GM21576 (cell line): ENCODE data around the gene C22orf39.

Source experiments
- ATAC-seq: cut with Tn5 transposase; IDR thresholded peaks from one replicate; pipeline ENCODE4 v1.9.1; 2021; ENCODE audit warnings: mild to moderate bottlenecking, moderate library complexity; ENCODE audit not compliant: unreplicated experiment

The C22orf39 gene

DNA sequence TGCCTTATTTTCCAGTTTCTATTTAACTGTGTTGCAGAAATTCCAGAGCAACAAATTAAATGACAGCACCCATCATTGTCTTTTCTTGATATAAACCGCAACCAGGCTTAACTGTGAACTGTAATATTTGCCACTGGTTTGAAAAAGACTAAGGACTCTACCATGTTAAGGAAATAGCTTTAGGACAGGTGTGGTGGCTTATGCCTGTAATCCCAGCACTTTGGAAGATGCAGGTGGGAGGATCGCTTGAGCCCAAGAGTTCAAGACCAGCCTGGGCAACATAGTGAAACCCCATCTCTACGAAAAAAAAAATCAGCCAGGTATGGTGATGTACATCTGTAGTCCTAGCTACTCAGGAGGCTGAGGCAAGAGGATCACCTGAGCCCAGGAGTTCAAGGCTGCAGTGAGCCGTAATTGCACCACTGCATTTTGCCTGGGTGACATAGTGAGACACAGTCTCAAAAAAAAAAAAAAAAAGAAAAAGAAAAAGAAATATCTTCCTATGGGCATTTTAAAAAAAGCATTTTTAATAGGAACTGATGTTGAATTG is 44.8 kb downstream of the C22orf39 start:
- no peak for ATAC-seq

DNA sequence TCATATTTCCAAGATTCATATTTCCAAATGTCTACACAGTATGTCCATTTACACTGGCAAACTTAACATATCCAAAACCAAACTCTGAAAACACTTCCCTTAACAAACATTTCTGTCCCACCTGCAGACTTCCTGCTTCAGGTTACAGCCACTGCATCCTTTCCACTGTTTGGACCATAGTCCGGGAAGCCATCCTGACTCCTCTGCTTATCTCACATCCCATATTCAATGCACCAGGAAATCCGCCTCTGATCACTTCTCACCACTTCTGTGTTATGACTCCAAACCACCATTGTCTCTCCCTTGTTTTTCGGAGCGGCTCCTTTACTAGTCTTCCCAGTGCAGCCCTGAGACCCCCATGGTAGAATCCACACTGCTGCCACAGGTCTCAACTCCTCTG is 46.0 kb downstream of the C22orf39 start:
- ATAC-seq: no peak

DNA sequence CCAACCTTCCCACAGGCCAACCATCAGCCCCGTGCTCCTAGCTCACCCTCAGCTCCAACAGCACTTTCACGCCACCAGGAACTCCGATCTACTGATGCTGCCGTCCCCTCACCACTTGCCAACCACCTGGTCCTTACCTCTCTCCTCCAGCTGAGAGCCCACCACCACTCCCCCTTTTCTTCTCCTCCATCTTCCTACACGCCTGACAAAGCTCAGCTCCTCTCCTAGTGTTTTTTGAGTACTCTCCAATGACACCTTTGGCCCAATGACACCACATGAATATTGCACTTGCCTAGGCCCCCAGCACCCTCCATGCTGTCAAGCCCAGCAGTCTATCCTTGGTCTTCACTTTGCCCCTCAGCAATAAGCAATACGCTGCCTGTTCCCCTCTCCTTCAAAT is 46.6 kb downstream of the C22orf39 start:
- no peak for ATAC-seq

DNA sequence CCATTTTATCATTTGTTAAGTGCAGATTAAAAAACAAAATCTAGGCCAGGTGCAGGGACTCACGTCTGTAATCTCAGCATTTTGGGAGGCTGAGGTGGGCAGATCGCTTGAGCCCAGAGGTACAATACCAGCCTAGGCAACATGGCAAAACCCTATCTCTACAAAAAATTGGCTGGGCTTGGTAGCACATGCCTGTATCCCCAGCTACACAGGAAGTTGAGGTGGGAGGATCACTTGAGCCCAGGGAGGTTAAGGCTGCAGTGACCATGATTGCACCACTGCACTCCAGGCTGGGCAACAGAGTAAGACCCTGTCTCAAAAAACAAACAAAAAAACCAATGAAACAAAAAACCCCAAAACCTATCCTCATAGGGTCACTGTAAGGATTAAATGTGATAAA is 48.9 kb downstream of the C22orf39 start:
- no peak for ATAC-seq

DNA sequence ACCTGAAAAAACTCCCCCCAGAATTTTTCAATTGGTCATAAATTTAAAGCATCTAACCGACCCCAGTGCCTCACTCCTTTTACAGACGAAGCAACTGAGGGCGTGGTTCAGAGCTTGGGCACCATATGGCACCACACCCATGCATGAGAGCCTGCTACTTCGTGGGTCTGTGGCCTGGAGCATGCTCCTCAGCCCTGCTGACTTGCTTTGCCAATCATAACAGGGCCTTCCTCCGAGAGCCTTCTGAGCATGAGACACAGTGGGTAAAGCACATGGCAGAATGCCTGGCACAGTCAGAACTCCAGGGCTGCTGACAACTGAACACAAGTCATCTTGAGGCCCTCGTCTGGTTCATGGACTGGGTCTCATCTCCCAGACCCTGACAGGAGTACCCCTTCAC is 49.3 kb downstream of the C22orf39 start:
- no peak for ATAC-seq

DNA sequence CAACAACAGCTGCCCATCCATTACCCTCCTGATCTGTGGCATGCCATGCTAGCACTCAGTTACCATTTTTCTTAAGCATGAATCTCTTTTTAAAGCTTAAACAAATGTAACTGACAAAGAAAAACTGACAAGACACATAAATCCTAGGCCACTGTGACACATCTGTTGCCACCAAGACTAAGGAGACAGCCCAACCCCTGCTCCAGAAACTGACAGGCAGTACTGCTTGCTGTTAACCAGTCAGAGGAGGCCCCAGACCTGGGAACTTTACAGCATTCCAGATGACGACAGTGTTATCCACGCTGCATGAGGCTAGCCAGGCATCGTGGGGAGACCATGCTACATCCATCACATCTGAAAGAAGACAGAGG is 49.8 kb downstream of the C22orf39 start:
- ATAC-seq: no peak

DNA sequence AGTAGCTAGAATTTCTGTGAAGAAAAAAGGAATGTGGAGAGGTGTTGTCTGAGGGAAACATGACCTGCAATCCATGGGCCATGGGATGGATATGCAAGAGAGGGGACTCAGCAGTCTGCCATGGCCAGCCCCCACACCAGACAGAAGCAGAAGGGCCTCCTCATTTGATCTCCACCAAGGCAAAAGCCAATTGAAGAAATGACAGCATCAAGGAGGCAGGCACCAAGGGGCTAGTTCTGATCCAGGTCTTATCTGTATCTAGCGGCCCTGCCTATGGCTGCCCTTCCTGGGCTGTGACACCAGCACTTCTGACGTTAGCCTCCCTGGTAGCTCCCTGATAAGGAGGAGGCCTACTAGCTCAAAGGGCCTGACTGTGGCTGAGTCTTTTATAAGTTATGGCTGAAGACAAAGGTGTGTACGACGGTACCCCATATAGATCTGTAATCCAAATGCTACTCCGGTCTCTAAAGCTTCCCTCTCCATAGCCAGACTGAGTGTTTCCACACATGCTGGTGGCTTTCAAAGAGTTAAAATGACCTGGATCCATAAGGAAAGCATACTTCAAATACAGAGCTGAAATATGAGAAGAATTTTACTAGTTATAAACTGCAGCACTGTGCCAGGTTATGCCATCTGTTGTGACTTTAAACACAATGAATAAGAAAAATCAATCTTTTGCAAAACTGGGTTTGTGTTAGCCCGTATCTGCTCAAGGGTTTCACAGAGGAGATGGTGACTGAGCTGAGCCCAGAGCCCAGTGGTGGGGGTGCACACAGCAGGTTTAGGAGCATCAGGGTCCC is 50.4 kb downstream of the C22orf39 start:
- ATAC-seq: no peak

DNA sequence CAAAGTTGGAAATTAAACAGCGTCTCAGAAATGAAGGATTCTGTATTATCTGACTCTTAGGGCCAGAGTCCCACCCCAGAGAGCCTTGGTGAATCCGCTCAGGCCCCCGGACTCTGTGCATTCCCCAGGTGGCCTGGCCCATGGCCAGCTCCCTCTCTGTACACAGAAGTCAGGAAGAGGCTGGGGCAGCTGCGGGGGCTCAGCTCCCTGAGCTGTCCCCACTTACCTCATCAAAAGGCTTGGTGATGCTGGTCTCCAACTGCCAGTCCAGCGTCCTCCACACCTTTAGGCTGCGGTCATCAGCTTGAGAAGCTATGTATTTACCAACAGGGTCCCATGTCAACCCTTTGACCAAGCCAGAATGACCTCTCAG is 51.0 kb downstream of the C22orf39 start:
- ATAC-seq: no peak

DNA sequence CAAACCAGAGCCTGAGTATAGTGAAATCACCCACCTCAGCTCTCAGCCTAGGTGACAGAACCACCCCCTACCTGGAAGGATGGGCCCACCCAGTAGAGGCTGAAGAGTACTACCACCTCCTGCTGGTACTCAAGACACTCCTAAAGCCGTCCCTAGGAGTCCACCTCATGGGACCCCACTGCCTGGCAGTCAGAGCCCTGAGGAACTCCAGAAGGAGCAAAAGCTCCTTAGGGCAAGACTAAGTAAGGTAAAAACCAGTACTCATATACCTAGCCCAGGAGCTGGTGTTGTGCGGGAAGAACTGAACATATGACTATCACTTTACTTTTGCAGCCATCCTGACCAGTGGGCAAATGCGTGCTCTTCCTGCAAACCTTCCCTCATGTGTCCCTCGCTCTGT is 52.2 kb downstream of the C22orf39 start:
- no peak for ATAC-seq

DNA sequence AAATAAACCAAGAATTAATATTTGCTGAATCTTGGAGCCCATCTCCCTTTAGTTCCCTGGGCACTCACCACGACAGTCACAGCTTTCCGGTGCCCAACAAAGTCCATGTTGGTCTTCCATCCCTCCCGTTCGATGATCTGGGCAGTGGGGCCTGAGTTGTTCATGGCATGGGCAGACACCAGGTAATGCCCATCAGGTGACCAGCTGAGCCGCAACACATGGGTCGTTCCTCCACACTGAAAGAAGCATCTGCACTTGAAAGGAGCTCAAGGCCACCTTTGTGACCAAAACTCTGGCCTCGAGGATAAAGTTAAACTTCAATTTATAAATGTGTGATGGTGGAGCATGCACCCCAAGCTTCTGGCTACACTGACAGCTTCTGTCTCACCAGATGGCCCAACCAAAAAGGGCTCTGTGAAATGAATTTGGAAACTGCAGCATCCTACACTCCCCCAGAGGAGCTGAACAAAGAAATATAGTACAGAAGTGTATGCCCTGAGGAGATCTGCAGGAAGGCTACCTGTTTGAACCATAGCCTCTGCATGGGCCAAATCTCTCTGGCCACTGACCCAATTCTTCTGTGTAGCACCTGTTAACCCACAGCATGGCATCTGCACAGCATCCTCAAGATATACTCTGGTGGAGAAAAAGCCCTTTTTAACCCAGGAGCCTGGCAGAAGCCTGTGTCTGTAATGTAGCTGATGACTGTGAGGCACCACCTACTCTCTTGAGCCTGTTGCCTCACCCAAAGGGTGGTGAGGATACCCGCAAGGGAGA is 53.0 kb downstream of the C22orf39 start:
- ATAC-seq: no peak

DNA sequence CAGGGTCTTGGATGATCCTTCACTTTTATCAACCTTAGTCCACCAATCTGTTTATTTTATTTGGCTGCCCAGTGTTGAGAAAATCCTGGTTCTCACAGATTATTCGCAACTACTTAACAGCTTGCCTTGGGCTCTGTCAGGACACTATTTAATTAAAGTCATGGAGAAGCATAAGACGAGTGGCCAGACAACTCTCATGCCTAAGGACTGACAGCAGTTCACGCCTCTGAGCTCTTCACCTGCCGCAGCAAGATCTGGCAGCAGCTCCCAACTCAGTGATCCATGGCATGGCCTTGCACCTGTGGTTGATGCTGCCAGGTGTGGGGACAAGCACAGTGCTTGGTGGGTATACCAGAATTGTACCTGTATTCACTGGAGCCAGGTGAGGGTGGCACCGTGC is 53.8 kb downstream of the C22orf39 start:
- no peak for ATAC-seq
